VCaP (cell line): Measurements from ENCODE around the gene SPEN.
"Not testable (repeated sequence)": the region's sequence is repeated elsewhere in the genome, so short reads cannot be mapped to it uniquely, and the experiment has no call there.

Experiments used
- H3K27ac ChIP-seq: fragments of 450-650 bp; 2 replicates; pipeline ENCODE4 v1.5.1; 2017
- TF ChIP-seq, protein P1 (sequence below): fragments of 450-650 bp; conservative IDR thresholded peaks from 2 replicates; pipeline ENCODE4 v1.5.1; 2017; ENCODE audit warnings: mild to moderate bottlenecking, moderate library complexity

SPEN gene

DNA sequence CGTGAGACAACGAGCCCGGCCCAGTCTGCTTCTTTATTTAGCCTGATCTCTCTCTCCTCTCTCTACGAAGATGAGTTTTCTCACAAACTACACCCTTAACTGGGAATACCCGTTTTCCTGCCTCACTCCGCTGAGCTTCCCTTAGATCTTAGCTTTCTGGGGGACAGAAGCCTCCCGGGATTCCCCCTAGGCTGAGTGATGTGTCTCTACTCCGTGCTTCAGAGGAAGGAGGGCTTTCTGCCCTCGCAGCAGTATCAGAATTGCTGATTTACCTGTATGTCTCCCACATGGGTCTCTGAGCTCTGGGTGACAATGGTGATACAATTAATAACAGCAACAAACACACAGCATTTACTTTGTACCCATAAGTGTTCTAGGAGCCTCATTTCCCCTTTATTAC is 127.3 kb downstream of the SPEN start:
- H3K27ac ChIP-seq = peak overlapping the region; percentile 56; the same call in 1 of the 2 replicates
- TF ChIP-seq, protein P1, sequence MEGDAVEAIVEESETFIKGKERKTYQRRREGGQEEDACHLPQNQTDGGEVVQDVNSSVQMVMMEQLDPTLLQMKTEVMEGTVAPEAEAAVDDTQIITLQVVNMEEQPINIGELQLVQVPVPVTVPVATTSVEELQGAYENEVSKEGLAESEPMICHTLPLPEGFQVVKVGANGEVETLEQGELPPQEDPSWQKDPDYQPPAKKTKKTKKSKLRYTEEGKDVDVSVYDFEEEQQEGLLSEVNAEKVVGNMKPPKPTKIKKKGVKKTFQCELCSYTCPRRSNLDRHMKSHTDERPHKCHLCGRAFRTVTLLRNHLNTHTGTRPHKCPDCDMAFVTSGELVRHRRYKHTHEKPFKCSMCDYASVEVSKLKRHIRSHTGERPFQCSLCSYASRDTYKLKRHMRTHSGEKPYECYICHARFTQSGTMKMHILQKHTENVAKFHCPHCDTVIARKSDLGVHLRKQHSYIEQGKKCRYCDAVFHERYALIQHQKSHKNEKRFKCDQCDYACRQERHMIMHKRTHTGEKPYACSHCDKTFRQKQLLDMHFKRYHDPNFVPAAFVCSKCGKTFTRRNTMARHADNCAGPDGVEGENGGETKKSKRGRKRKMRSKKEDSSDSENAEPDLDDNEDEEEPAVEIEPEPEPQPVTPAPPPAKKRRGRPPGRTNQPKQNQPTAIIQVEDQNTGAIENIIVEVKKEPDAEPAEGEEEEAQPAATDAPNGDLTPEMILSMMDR = no peak

DNA sequence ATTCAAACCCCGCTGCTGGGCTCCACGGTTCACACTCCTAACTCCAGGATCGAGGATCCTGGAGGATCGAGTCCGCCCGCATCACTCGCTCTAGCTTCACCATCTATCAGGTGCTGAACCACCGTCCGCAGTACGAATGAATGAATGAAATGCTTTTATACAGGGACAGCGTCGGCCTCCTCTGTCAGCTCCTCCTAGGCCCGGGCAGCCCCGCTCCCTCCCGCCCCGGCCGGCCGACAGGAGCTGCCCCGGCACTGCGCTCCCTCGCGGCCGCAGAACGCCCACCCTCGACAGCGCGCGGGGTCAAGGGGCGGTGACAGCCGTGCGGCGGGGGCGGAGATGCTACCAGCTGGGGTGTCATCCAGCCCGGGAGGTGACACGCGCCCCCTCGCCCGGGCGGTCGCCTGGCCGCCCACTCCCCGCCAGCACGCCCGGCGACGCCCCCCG is 127.9 kb downstream of the SPEN start:
- TF ChIP-seq, protein P1 = peak; percentile 20
- H3K27ac ChIP-seq = peak overlapping the region; percentile 56; the same call in 1 of the 2 replicates

DNA sequence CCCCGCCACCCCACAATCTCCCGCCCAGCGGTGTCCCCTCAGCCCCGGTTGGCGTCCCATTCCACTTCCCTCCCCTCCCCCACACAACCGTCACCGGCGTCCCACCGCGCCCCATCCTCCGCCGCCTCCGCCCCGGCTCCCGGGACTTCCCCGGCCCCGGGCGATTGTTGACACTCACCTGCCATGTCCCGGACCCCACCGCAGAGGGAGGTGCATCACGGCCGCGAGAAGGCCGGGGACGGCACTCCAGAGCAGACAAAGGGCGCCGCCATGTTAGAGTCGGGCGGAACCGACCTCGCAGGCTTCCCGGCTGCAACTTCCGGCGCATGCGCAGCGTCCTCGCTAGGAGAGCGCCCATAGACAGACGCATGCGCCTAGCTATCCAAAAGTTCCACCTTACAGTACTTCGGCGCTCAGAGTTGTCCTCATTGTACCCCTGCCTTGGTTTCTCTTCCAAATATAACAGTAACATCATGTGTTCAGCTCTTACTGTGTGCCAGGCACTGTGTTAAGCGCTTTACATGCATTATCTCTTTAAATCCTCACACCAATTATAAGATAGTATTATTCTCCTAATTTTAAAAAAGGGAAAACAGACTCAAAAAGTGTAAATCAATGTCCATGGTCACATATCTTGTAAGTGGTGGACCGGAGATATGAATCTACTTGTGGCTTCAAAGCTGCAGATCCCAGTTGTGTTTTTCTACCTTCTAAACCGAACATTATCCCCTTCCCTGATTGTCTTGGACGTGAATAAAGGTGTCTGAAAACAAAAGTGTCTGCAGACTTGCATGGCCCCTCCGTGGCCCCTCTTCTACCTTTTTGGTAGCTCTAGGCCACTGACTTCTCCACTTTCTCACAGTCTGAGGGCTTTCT is 128.5 kb downstream of the SPEN start, which contains the start of gene ZBTB17:
ZBTB17 (minus strand) TSS at position 297 of the 876 bp plus-strand sequence. CDS start 27,606 bp downstream, outside the sequence.
- TF ChIP-seq, protein P1 = no peak
- peak within 1 kb of the TSS; percentile 56; the same call in 1 of the 2 replicates for H3K27ac ChIP-seq

DNA sequence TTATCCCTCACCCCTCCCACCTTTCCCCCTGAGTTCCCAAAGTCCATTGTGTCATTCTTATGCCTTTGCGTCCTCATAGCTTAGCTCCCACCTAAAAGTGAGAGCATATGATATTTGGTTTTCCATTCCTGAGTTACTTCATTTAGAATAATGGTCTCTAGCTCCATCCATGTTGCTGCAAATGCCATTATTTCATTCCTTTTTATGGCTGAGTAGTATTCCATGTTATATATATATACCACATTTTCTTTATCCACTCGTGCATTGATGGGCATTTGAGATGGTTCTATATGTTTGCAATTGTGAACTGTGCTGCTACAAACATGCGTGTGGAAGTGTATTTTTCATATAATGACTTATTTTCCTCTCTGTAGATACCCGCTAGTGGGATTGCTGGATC is 130.4 kb downstream of the SPEN start:
- not testable (repeated sequence) for H3K27ac ChIP-seq

DNA sequence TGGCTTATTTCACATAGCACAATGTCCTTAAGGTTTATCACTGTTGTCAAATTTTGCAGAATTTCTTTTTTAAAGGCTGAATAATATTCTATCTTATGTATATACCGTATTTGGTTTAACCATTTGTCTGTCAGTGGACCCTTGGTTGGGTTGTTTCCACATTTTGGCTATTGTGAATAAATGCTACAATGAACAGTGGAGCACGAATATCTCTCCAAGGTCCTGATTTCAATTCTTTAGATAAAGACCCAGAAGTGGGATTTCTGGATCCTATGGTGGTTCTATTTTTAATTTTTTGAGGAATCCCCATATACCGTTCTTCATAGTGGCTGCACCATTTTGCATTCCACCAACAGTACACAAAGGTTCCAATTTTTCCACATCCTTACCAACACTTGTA is 134.2 kb downstream of the SPEN start:
- TF ChIP-seq, protein P1 = no peak
- no peak overlapping the region for H3K27ac ChIP-seq

DNA sequence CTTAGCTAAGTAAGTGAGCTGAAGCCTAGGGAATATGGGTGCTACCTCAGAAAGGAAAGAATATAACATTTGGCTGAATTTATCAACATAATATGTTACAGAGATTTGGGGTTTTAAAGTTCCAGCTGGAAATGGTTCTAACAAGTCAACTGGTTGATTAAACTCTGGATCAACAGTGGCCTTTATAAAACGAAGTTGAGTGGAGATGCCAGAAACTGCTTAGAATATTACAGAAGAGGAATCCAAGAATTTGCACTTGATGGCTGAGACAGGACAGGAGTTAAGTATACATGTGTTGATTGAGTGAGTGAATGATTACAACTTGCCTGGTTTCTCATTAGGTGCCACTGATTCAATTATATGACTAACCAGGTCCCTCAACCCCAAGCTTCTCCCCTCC is 135.8 kb downstream of the SPEN start:
- TF ChIP-seq, protein P1 = no peak
- H3K27ac ChIP-seq = no peak overlapping the region

DNA sequence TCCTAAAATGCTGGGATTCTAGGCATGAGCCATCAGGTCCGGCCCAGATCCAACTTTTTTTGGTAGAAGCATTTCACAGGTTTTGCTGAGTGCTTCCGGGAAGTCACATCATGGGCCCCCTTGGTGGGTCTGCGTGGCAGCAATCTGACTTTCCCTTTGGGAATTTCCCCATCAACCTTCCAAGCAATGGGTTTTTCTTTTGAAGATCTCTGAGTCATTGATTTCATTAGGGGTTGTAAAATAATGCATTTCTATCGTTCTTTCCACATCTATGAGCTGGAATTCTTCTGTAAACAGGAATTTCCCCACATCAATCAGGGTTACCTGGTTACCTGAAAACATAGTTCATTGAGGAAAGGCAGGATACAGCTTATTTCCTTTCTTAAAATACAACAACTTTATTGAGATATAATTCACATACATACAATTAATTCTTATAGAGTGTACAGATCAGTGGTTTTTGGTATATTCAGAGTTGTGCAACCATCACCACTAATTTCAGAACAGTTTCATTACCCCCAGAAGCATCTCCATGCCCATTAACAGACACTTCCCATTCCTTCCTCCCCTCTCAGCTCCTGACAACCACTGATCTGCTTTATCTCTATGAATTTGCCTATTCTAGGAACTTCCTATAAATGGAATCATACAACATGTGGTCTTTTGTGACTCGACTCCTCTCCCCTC is 138.2 kb downstream of the SPEN start:
- TF ChIP-seq, protein P1 = no peak
- no peak overlapping the region for H3K27ac ChIP-seq
